Measurements from ENCODE around the gene C18orf63.
A peak's percentile ranks its signal among the peaks of the same experiment; 100 is the strongest.
"Not testable (repeated sequence)": the region's sequence is repeated elsewhere in the genome, so short reads cannot be mapped to it uniquely, and the experiment has no call there.

The C18orf63 gene

DNA sequence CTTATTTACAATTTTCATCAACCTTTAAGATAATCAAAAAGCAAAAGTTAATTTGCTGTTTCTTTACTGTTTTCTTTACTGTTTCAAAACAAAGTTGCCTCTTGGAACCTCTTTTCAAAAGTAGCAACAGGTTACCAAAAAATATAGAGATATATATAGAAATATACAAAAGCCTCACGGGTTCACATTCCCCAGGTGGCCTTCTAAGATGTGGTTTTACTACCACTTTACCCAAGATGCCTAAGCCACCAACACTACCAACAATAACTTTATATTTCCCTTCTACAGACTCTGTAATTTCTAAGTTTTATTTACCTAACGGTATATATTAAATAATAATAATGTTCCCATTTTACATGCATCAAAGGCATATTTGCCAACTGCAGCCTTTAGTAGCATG lies 28.8 kb upstream of the C18orf63 start:
- no peak for DNase-seq

DNA sequence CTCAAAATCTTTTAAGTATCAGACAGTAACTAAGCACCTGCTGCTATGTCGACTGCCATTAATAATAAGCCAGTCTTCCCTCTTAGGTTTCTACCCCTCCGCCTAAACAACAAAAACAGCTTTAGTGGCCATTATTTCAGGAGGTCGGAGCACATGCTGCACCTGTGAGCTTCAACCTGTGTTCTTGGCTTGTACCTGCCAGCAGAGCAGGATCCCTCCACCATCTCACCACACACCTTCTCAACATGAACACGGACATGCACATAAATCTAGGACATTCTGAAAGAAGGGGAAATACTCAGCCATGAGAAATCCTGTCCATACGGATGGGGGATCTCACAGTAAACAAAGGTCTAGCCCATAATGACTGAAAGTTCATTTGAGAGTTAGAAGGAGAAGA lies 27.6 kb upstream of the C18orf63 start:
- no peak for DNase-seq

DNA sequence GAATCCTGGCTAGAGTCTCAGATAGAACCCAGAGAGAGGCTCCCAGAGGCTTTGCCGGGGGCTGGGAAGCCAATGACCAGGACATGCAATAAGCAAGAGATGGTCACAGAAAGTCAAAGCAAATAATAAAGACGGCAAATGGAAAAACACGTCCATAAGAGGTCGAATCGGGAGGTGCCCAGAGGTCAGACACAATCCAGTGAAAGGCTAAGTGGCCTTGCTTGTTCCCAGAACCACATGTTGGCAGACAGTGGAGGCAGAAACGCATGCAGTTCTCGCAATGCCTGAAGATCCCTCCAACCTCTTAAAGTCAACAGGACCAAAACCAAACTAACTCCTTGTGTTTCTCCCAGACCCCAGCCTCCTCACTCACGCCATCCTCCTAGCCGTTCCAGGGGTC lies 26.9 kb upstream of the C18orf63 start:
- DNase-seq: no peak

DNA sequence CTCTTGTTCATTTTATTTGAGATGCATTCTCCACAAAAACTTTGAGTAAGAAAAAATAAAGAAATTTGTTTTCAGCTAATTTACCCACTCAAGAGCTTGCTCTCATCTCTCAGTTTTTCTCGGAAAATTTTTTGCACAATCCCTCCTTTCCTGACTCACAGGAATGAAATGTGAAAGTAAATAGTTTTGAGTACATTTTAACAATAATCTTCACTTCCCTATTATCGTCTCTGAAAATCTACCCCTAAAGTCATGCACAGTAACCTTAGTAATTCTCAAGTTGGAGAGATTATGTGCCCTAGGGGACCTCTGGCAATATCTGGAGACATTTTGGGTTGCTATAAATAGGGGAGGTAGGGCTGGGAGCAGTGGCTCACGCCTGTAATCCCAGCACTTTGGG lies 26.5 kb upstream of the C18orf63 start:
- DNase-seq: no peak

DNA sequence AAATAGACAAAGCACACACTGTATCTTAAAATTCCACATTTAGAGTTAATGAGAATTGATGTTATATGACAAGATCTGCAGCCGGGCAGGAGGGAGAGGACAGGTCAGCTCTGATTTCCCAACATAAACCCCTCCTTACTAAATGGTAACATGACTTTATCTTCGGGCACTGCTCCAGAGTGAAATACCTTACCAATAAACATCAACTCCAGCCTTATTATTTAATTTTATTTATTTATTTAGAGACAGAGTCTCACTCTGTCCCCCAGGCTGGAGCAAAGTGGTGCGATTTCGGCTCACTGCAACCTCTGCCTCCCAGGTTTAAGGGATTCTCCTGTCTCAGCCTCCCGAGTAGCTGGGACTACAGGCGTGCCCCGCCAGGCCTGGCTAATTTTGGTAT lies 25.6 kb upstream of the C18orf63 start:
- DNase-seq: no peak

DNA sequence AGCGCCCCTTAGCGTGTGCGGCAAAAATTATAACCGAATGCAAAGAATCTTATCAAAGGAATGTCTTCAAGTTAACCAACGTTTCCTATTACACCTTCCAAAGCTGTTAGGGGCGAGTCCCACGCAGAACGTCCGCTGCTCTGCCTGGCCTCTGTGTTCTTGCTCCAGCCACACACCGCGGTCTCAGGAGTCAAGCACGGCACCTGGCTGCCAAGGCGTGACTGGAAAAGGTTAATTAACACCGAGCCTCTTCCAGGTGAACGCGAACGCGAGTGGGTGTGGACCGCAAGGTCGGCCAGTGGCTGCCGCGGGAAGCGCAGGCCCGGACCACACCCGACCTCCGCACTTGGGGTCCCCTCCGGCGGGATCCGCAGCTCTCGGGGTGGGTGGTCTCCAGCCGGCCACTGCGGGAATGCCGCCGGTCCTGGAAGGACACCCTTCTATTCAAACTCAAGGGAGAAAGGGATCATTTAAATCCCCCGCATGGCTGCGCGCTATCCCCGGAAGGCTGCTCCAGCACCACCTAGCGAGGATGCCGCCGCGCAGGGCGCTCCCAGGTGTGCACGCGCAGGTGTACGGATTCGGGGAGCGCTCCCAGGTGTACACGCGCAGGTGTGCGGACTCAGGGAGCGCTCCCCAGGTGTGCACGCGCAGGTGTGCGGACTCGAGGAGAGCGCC lies 24.7 kb upstream of the C18orf63 start:
- DNase-seq: no peak

DNA sequence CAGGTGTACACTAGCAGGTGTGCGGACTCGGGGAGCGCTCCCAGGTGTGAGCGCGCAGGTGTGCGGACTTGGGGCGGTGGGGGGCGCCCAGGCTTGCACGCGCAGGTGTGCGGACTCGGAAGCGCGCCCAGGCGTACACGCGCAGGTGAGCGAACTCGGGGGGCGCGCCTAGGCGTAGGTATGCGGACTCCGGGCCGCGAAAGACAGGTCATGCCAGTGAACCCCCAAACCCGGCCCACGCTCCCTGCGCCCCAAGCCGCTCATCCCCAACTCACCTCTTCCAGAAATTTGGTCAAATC lies 24.2 kb upstream of the C18orf63 start:
- no peak for DNase-seq

DNA sequence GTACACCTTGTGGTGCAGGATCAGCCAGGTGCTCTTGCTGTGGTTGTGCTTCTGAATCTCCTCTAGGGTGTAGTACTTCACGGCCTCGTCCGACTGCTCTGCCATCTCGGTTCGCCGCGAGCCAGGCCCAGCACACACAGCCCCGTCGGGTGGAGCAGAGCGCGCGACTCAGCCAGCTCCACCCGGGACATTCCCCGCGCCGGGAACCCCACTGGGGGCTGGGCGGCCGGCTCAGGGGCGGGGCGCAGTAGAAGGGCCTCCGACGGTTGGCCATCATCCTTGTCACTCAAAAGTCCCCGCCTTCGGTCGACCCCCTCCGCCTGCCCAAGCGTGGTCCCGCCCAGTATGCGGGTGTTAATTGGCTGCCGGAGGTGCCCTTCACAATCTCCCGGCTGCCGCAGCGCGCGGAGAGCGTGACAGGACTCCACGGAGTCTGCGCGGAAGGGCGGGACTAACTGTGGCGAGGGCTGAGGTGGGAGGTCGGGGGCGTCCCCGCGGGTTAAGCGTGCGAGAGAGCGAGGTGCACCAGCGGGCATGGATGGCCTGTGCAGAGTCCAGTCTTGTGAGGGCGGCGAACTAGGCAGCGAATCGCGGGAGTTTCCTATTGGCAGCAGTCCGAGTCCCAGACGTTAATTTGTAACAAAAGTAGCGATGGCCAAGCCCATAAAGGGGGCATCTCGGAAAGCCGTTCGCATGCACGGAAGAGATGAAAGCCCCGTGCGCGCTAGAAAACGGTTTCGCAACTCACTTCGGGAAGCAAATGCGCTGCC lies 23.7 kb upstream of the C18orf63 start, which contains the start of gene CYB5A:
CYB5A (minus strand) TSS at position 193 of the 770 bp plus-strand sequence; CDS start at position 105, 88 bp downstream.
- DNase-seq: peak; percentile 98

DNA sequence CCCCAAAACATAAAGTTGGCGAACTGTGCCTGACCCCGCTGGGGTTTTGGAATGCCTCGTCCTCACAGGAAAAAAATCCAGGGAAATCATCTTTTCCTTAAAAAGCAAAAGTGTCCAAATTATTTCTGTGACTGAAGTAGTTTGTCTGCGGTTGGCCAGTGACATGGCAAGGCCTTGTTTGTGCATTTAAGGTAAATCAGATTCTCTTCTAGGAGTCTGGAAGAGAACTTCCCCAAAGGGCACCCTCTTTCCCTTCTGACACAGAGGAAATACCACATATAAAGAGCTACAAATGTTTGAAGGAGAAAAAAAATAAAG lies 23.1 kb upstream of the C18orf63 start:
- no peak for DNase-seq

DNA sequence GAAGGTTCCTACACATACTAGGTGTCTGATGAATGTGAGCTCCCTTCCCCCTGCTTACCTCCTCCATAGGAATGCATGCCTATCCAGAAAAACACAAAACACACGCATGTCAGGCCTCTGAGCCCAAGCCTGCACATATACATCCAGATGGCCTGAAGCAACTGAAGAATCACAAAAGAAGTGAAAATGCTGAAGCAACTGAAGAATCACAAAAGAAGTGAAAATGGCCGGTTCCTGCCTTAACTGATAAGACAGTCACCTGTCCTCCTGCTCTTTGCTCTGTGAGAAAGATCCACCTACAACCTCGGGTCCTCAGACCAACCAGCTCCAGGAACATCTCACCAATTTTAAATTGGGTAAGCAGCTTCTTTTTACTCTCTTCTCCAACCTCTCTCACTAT lies 22.7 kb upstream of the C18orf63 start:
- not testable (repeated sequence) for DNase-seq

DNA sequence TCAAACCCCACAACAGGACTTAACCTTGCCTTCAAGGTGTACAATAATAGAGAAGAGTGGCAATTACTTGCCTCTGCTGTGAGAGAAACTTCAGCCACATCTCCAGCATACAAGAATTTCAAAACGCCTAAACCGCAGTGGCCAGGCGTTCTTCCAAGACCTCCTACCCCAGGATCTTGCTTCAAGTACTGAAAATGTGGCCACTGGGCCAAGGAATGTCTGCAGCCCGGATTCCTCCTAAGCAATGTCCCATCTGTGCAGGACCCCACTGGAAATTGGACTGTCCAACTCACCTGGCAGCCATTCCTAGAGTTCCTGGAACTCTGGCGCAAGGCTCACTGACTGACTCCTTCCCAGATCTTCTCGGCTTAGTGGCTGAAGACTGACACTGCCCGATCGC lies 21.1 kb upstream of the C18orf63 start:
- DNase-seq: no peak

DNA sequence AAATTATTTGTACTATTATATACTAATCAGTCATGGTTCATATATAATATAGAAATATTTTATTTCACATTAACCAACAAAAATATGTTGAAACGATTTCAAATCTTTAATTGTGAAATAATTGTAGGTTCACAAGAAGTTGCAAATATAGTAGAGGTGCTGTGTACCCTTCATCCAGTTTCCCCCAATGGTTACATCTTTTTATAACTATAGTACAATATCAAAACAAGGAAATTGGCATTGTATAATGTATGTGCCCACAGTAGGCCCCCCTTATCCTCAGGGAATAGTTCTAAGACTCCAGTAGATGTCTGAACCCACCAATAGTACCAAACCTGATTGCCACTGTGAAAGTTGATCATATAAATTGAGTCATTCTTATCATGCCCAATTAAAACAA lies 16.5 kb upstream of the C18orf63 start:
- DNase-seq: no peak

DNA sequence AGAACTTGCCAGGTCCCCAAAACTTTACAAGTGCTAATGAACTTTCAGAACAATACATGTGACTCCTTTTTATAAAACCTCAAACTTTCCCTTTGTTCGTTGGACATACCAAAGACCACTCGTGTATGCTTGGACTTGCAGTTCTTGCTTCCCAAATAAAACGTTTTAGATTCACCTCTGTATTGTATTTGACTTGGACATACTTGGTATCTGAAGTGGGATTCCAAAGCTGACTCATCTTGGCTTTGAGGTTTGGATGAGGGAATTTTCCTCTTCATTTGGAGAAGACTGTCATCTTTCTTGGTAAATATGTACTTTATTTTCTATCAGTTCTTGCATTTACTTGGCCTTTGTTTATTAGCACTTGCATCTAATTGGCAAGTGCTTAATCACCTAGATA lies 15.9 kb upstream of the C18orf63 start:
- no peak for DNase-seq

DNA sequence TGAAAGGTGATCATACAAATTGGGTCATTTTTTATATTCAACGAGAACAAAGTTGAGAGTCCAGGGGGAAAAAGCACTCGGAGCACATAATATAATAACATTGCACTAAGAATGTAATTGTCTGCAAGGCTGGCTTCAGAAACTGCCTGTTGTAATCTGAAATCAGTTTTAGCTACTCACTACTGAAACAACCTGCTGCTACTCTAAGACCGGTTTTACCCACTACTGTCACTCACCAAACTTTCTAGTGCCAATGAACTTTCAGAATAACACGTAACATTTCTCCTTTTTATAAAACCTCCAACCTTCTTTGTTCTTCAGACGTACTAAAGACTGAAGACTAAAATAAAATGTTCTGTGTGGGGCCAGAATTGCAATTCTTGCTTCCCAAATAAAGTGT lies 12.3 kb upstream of the C18orf63 start:
- DNase-seq: no peak

DNA sequence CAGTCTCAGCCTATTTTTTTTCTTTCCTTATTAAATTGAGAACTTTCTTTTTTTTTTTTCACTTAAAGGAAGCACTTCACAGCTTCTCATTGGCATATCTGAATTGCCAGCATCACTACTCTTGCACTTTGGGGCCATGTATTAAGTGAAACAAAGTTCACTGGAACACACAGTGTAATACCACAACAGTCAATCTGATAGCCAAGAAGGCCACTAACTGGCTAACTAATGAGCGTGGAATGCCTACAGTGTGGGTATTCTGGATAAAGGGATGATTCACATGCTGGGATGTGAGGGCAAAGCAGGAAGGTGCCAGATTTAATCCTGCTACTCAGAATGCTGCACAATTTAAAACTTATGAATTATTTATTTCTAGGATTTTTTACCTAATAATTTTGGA lies 11.7 kb upstream of the C18orf63 start:
- no peak for DNase-seq

DNA sequence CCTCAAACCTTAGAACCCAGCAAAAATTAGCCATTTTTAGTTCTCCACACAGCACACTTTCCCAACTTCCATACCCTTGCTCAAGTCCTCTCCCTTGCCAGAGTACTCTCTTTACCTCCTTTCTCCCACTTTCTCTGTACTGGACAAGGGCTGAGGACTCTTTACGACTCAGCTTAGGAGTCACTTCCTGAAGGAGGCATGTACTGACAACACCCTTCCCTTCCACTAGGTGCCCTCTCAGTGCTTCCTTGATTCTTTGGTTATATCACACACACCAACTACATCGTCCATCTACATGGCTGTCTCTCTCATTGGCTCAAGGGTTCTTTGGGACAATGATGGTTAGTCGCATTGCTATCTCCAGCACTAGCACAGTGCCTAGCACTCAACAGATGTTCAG lies 5.2 kb upstream of the C18orf63 start:
- DNase-seq: no peak

DNA sequence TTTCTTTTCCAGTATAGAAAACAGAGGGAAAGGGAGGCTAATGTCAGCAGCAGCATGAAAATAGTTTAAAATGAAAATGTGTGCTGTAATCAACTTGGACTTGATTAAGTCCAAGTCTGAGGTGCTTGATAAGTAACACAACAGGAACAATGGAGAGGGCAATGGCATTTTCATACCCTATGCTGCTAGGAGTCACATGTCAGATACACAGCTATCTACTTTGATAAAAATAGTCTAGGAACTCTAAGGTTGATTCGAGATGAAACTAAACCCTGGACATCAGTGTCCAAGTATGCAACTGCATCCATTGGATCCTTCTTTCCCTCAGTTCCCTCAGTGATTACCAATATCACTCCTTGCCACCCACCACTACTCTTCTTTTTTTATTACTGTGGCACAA lies 4.6 kb upstream of the C18orf63 start:
- no peak for DNase-seq

DNA sequence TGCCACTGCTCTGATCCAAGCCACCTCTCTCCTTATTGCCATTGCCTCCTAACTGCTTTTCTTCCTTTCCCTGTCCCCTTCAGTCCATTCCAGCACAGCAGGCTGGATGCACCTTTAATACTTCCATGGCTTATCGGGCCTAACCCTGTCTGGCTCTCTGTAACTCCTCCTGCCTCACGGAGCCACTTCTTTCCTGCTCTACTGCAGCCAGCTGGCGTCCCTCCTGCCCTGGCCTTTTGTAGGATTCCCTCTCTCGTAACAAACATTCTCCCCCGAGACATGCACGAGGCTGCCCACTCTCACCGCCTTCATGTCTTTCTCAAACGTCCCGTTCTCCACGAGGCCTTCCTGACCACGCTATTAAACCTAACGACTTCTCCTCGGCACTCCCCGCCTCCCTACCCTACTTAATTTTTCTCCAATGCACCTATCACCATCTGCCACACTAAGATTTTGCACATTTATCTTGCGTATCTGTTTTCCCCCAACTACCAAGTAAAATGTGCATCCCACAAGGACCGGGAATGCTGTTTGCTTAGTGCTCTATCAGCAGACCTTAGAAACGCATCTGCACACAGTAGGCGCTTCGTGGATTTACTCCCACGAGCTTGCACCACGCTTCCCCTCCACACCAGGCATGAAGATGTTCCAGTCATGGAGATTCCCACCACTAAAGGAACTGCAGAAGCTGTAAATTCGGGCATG lies 728 bp upstream of the C18orf63 start:
- DNase-seq: no peak

DNA sequence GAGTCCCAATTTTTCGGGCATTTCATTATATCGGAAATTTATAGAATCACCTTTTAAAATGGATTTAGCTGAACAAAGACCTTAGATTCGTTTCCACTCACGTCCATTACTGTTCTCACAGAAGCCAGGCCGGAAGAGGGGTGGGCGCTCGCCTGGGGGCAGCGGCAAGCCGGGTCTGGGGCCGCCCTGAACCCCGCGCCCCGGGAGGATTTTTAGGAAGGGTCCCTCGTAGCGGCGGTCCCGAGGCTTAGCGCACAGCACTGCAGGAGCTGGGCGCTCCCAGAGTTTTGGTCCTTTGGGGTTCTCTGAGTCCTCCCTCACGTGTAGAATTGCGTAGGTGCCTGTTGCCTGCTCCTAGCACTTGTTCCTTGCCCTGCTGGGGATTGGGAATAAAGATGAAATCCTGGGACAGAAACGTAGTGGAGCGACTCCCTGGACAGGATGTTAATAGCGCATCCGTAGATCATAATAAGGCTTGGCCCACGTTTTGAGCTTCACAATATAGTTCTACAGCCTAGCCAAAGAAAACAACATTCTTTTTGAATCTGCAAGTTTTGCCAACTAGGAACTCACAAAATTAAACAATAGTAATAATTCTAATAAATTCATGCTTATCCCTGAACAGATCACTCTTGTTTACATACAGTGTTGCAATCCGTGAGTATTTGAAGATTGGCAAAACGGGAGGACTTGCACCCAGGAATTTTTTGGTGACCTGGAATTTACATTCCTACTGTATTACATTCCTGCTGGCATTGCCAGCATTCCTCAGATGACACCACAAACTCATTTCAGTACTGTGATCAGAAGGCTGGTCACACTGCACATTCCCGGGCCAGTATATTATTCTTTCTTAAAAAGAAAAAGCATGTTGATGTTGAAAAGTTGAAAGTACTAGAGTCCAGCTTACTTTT lies 875 bp downstream of the C18orf63 start:
- DNase-seq: no peak

DNA sequence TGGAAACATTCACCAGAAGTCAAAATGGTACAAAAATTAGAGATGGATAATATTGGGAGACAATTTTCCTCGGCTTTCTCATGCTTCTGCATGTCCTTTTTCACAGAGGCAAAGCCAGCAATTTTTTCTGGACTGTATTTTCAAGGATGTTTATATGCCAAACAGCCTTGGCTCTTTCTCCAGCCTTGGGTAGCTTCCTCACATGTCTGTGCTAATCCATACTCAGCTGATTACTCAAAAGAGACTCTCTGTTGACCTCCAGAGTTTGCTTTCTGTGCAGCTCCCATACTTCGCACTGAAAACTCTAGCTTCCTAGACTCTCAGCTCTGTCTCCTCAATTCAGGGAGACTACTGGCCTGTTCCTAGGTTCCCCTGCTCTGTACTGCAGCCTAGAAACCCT lies 10.6 kb downstream of the C18orf63 start:
- DNase-seq: no peak

DNA sequence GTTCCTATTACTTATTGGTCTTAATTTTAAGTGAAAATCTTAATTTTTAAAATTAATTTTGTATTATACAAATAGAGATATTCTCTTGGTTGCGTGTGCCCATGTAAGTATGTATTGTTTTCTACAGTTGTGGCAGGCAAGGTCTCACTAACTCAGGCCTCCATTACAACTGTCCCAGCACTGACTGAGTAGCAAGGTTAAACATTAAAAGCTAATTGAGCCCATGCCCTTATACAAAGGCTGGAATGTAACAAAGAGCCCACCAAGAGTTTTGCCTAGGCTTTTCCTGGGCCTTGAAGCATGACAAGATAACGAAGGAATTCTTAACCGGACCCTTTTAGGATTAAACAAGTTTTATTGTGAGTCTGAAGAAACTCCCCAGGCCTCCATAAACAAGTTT lies 11.2 kb downstream of the C18orf63 start:
- not testable (repeated sequence) for DNase-seq

DNA sequence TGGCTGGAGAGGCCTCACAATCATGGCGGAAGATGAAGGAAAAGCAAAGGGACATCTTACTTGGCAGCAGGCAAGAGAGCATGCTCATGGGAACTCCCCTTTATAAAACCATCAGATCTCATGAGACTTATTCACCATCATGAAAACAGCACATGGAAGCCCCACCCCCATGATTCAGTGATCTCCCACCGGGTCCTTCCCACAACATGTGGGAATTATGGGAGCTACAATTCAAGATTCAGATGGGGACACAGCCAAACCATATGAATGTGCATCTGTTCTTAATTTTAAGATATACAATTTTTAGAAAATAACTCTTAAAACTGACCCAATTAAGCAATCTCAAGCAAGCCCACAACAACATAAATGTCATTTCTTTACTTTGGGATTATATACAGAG lies 12.6 kb downstream of the C18orf63 start:
- DNase-seq: no peak

DNA sequence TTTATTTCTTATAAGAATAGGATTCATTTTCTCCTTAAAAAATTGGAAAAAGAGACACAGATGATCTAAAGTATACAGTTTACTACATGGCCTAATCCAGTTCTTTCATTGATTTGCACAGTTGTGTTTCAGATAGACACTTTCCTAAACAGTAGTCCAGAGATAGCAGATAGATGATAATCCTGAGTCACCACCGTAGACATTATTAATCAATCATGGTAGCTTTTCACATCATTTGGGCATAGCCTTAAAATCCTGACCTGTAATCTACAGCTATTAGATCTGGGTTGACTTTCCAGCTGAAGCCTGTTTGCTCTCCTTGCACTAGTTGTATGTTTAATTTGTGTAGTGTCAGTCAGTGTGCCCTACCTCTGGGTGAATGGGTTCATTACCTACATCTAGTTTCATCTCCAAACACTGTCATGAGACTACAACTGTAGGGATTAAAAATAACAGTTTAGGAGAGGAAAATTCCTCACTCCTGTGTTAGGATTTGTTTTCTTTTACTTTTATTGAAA lies 14.1 kb downstream of the C18orf63 start:
- DNase-seq: no peak

All from activated T-cell treated with anti-CD3 and anti-CD28 coated beads for 4 hours (primary cell).